Hepatic stellate cell (primary cell): ENCODE data around the gene CD164L2.
"Not testable (repeated sequence)": the region's sequence is repeated elsewhere in the genome, so short reads cannot be mapped to it uniquely, and the experiment has no call there.

Experiments used
- DNase-seq: peaks from one replicate; pipeline ENCODE4 v3.0.0; 2011; ENCODE audit warnings: low spot score

Gene CD164L2

GRCh38 chr1:27383039-27383605, at the start of gene CD164L2:
TSS of gene CD164L2 (minus strand) at chr1:27383333. CDS start at chr1:27383239, 94 bp downstream.
- no peak for DNase-seq

DNA sequence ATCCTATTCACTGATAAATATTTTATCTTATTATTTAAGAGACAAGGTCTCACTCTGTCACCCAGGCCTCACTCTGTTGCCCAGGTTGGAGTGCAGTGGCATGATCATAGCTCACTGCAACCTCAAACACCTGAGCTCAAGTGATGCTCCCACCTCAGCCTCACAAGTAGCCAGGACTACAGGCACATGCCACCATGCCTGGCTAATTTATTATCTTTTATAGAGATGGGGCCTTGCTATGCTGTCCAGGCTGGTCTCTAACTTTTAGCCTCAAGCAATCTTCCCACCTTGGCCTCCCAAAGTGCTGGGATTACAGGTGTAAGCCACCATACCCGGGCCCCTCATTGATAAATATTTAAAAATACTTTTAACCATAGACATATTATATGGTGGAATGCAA, 49.6 kb upstream of the CD164L2 start:
- DNase-seq = not testable (repeated sequence)

GRCh38 chr1:27431601-27431940, 48.4 kb upstream of the CD164L2 start:
- DNase-seq = no peak

DNA sequence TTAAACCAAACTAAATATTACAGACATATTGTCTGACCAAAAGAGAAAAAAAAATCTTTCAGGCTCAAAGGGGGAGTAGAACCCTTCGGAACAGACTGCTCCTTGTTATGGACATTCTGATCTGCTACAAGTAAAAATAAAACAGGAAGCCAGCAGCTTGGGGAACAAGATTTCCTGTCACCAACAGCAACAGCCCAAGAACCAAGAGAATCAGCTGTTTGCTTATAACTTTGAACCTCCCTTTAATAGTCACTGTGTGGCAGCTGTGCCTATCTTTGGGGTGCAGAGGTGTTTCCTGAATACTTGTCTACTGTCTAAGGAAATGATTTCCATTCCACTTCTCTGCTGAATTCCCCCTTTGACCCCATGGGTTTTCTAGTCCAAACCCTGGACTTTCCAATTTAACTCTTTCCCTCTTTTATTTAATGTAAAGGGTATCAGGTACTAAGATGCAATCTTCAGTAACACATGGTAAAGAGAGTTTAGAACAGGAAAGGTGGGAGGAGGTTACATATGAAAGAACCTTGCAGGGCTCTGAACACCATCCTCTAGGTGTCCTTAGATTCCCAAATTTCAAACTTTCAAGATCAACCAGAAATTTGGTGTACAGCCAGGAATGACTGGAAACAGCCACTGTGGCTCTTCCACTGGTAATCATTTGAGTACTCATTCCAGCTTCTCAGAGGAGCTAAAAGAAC, 47.9 kb upstream of the CD164L2 start:
- no peak for DNase-seq

DNA sequence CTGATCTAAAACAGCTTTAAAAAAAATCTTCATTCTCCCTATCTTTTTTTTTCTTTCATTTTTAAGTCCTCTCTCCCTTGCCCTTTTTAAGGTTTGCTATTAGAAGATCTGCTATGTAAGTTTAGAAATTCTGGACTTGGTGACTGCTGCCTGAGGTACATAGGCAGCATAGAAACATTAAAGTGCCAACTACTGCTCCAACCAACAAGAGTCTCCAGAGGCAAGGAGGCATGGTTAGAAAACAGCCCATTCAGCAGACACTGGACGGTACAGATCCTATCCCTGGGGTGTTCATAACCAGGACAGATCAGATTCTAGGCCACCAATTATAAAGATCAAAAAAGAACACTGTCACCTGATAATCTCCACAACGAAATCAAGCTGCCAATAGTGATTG, 45.9 kb upstream of the CD164L2 start:
- DNase-seq = no peak

GRCh38 chr1:27428316-27429028, 45.3 kb upstream of the CD164L2 start:
- no peak for DNase-seq

- DNase-seq = no peak
Observed at GRCh38 chr1:27427816-27428315, 44.7 kb upstream of the CD164L2 start.

DNA sequence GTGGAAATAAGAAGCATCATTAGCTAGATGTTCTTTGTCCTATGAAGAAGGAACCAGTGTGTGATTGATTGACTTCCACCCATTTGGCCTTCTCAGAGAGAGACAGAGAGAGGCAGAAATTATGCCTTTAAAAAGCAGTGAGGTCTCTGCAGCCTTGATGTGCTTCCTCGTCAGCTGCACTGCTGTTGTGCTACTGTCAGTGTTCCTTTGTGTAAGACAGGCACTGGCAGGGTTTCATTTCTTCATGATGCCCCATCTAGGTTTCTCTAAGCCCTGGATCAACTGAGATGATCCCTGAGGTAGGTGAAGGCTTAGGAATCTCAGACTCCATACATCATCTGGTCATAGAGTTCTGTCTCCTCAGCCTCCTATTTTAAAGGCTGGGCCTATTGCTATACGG, 44.2 kb upstream of the CD164L2 start:
- no peak for DNase-seq

DNA sequence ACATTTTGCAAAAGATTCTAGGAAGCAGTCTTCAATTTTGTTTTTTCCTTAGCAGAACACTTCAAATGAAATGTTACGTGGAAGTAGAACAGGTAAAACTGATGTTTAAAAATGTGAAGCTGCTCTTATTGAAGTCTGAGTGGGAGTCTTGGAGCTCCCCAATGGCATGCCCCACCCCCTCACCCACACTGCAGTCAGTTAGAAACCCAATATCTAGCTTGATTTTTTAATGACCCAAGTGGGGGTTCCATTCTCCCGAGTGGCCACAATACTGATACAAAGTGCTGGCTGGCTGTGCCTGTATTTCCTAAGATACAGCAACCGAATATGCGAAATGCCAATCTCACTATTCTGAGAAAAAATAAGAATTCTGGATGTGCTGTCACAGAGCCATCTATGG, 40.6 kb upstream of the CD164L2 start:
- DNase-seq = no peak

DNA sequence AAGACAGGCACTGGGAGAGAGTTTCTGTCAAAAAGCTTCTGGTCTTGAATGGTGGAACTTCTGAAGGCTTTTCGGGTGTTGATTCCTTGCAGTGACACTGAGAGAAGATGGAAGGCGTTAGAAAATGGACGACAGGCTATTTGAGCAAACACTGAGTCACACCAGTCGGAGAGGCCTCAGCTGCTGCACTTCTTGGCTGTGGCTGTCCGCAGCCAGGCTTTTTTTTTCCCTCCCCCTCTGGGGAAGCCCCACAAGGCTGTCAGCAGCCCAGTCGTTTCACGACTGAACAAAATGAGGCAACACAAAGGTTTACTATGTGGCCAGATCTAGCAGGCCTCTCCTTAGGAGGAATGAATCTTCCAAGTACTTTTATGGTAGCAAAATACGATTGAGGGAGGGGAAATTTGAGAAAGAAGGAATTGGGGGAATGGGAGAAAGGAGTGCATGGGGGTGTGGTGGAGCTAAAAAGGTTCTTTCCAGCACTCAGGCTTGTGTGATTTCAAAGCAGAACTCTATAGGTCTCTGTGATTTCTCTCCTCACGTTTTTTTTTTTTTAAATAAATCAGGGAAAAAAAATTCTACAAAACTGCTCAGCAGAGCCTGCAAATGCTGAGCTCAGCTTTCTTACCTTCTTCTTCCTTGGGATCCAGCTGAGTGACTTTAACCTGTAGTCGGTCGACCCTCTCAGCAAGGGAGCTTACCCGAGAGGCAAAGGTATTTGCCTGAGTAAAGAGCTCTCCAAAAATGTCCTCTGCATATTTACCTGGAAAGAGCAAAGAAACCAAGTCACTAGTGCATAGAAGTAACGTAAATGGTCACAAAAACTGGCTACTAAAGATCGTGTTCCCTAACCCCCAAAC, 35.4 kb upstream of the CD164L2 start:
- DNase-seq = peak; percentile 89

GRCh38 chr1:27417713-27418112, 34.6 kb upstream of the CD164L2 start:
- no peak for DNase-seq

DNA sequence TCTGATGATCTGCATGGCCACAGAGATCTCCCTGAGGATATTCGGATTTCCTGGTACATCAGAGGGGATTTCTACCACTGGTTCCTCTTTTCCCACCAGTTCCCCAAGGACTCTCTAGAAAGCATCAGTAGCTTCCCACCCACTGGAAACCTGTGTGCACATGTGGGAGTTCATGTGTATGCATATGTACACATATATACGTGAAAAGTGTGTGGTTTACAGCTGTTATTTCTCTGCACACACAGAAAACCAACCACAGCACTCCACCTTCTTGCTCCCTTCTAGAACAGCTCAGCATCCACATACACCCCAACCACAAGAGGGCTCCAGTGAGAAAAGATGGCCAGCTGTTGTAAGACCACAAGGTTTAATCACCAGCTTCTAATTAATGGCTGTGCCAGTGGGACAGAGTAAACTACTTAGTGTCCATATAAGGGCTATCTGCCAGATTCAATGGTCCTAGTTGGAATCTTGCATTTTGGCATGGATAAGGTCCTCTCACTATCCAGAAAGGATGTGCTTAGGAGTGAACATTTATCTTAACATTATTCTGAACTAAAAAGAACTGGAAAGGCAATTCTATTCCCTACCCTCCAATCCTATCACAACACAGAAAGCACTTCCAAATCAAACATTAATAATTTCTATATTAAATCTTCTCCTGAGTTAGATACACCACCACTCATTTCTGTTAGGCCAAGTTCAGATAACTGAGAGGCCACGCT, 33.4 kb upstream of the CD164L2 start:
- no peak for DNase-seq

DNA sequence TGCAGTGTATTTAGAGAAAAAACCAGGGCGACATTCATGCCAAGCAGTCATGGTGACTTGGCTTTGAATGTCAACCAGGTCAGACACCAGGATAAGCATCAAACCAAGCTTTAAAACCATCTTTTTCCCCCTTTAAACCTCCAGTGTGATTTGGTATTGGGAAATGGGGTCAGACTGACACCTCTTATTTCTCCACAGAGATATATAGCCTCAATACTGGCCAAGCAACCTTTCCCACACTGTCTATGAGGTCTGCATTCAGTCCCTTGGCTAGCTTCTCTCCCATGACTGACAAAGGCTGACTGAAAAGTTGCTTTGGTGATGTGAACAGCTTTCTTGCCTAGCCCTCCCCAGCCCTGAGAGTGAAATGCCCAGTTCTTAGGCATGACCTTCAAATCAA, 31.0 kb upstream of the CD164L2 start:
- no peak for DNase-seq

DNA sequence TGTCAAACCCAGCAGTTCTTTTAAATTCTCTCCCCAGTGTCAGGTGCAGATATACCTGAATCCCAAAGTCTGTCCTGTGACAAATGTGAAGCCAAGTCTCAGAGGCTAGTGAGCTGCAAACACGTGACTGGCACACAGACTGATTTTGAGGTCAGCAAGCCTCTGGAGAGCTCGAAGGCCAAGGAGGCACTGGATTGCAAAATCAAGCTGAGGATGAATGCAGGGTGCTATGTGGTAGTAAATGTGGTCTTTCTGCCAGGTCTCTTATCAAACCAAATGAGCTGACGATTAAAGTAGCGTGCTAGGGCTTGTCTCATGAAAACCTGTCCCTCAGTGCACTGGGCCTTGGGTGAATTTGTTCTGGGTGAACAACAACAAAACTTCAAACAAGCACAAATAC, 29.9 kb upstream of the CD164L2 start:
- DNase-seq = no peak

- DNase-seq = no peak
Observed at GRCh38 chr1:27412502-27412901, 29.4 kb upstream of the CD164L2 start.

- DNase-seq = no peak
Observed at GRCh38 chr1:27410709-27411108, 27.6 kb upstream of the CD164L2 start.

- no peak for DNase-seq
Observed at GRCh38 chr1:27409669-27410068, 26.5 kb upstream of the CD164L2 start.

- DNase-seq = no peak
Observed at GRCh38 chr1:27408151-27408550, 25.0 kb upstream of the CD164L2 start.

DNA sequence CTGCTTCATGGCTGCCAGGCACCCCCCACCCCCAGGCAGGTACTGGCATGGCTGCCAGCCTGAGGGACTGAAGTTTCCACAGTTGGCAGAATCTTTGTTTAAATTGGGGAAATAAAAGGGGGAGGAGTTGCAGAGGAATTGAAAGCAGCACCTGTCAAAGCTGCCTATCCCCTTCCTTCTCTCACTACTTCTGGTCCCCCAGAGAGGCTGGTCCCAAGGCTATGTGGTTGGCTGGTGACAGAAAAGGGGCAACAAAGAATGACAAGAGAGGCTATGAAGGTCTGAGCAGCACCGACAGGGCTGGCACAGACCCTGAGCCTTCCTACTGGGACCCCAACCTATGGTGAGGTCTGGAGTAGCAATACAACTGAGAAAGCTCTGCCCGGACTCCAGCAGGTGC, 23.7 kb upstream of the CD164L2 start:
- DNase-seq = not testable (repeated sequence)

- DNase-seq = no peak
Observed at GRCh38 chr1:27406362-27406680, 23.2 kb upstream of the CD164L2 start.

DNA sequence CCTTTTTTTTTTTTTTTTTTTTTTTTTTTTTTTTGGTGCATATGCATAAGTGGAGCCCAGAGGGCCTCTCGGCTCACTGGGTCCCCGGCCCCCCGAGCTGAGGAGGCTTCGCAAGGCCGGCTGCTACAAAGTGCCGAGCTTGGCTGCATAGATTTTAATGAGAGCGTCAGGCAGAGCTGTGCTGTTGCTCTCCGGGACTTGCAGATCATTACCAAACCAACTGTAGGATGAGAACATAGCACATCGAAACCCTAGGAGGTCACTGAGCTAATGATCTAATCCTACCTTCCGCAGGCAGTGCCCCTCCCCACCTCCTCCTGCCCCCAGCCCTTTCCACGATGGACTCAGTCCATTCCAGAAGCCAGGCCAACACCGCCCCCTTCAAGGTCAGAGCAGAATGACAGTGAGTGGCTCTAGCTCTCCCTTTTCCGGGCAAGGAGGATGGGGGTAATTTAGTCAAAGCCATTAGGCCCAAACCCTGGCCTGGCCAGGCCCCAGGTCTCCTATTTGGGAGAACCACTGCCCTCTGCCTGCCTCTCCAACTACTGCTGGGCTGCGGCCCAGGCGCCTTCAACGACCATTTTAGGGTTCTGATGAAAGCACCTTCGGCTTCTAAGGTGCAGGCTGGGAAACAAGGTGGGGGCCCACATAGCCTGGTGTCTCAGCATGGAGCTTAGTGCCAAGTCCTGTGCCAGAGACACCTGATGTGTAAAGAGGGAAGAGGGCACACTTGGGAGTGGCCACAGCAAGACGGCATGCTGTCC, 22.6 kb upstream of the CD164L2 start:
- DNase-seq = not testable (repeated sequence)
